HepG2 (cell line): ENCODE data around the gene COPZ2. TPM values are rescaled to one million over a fixed set of nuclear protein-coding genes. Genes with fewer than 3 reads are reported as not detected.

ENCODE experiments used
- GATAD2A ChIP-seq: IDR thresholded peaks from 2 replicates; pipeline ENCODE4 v1.6.1; 2016
- TFDP2 ChIP-seq: sonication (generic); formaldehyde crosslinking; IDR thresholded peaks from 2 replicates; pipeline ENCODE4 v1.4.0; 2020; ENCODE audit warnings: missing genetic modification reagents
- ZBTB7B ChIP-seq: sonication (generic); formaldehyde crosslinking; IDR thresholded peaks from 2 replicates; pipeline ENCODE4 v1.4.0; 2020; ENCODE audit warnings: missing genetic modification reagents
- ZNF160 ChIP-seq: sonication (generic); formaldehyde crosslinking; IDR thresholded peaks from 2 replicates; pipeline ENCODE4 v1.8.0; 2022; ENCODE audit warnings: mild to moderate bottlenecking, inconsistent platforms, missing genetic modification reagents
- ZNF264 ChIP-seq: sonication (generic); formaldehyde crosslinking; IDR thresholded peaks from 2 replicates; pipeline ENCODE4 v1.4.0; 2020; ENCODE audit warnings: missing genetic modification reagents
- ZNF552 ChIP-seq: sonication (generic); formaldehyde crosslinking; IDR thresholded peaks from 2 replicates; pipeline ENCODE4 v1.9.0; 2022; ENCODE audit warnings: missing genetic modification reagents, mild to moderate bottlenecking, borderline replicate concordance
- polyA plus RNA-seq, 8 experiments: library from polyadenylated mRNA; depleted of rRNA in 3 of 8; stranded (reverse) in 7 of 8; unstranded in 1 of 8; fragments of >200 nt; fragmentation: Illumina TruSeq in 4 of 8; extraction: Trizol in 4 of 8; gene quantifications; 2 replicates each; pipeline versions ENCODE4 v1.2.1 to v1.2.3, GENCODE V29; 2011 to 2016; ENCODE audit warnings: low read depth in 4 of 8, missing spikeins in 1 of 8, mixed read lengths in 1 of 8; ENCODE audit not compliant: insufficient read depth in 1 of 8
- total RNA-seq, 5 experiments: library from RNA; depleted of rRNA; stranded (reverse); fragments of >200 nt; fragmentation: Illumina TruSeq; extraction: Trizol; gene quantifications; 2 replicates each; pipeline ENCODE4 v1.2.3, GENCODE V29; 2016; ENCODE audit warnings: low read depth in 1 of 5
- TF ChIP-seq, protein P1 (sequence below): sonication (generic); formaldehyde crosslinking; IDR thresholded peaks from 2 replicates; pipeline ENCODE4 v1.5.0; 2020; ENCODE audit warnings: mild to moderate bottlenecking, missing genetic modification reagents, borderline replicate concordance
- TF ChIP-seq, protein P2 (sequence below): sonication (generic); formaldehyde crosslinking; IDR thresholded peaks from 2 replicates; pipeline ENCODE4 v1.4.0; 2020; ENCODE audit warnings: missing genetic modification reagents, borderline replicate concordance

COPZ2 gene
- total and polyA plus RNA-seq, 2 of the 13 experiments (the other 11 are each of a cell fraction or from before 2014, with no cell fraction given), result 0.61 to 1.5 TPM

DNA sequence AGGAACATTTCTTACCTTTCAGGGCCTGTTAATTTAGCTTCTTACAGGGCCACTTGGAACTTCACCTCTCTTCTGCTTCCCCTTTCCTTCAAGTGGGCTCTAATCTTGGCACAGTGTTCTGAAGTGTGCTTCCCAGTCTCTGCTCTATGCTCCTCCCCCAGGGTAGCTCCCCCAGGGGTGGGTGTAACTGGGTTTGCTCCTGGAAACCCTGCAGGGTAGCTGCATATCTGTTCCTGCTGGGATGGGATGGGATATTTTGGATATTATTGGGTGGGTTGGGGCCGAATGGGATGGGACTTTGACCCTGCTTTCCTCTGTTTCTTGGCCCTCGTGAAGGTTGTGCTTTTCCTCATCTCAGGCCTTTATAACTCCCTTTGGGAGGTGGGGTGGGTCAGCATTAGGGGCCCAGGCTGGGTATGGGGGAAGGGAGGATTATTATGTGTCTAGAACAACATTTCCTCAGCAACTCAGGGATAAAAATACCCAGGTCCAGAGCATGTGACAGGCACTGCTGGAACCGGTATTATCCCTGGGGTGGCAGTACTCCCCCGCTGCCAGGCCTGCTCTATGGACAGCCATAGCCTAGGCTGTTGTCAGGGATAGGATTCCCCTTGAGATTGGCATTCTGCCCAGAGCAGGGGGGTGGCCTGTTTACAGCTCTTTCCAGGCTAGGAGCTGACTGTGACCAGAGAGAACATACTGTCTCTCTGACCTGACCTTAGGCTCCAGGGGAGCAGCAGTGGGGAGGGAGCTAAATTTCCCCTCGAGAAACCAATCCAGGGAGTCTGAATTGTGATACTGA, 15.6 kb upstream of the COPZ2 start (continued):
- TF ChIP-seq ZNF552 (CRISPR knock-in tag) (no peak), GATAD2A (peak; percentile 63), ZNF264 (CRISPR knock-in tag) (no peak), TFDP2 (CRISPR knock-in tag) (no peak), ZNF160 (CRISPR knock-in tag) (no peak), ZBTB7B (no peak)
- TF ChIP-seq, protein P1, sequence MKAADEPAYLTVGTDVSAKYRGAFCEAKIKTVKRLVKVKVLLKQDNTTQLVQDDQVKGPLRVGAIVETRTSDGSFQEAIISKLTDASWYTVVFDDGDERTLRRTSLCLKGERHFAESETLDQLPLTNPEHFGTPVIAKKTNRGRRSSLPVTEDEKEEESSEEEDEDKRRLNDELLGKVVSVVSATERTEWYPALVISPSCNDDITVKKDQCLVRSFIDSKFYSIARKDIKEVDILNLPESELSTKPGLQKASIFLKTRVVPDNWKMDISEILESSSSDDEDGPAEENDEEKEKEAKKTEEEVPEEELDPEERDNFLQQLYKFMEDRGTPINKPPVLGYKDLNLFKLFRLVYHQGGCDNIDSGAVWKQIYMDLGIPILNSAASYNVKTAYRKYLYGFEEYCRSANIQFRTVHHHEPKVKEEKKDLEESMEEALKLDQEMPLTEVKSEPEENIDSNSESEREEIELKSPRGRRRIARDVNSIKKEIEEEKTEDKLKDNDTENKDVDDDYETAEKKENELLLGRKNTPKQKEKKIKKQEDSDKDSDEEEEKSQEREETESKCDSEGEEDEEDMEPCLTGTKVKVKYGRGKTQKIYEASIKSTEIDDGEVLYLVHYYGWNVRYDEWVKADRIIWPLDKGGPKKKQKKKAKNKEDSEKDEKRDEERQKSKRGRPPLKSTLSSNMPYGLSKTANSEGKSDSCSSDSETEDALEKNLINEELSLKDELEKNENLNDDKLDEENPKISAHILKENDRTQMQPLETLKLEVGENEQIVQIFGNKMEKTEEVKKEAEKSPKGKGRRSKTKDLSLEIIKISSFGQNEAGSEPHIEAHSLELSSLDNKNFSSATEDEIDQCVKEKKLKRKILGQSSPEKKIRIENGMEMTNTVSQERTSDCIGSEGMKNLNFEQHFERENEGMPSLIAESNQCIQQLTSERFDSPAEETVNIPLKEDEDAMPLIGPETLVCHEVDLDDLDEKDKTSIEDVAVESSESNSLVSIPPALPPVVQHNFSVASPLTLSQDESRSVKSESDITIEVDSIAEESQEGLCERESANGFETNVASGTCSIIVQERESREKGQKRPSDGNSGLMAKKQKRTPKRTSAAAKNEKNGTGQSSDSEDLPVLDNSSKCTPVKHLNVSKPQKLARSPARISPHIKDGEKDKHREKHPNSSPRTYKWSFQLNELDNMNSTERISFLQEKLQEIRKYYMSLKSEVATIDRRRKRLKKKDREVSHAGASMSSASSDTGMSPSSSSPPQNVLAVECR (CRISPR knock-in tag), result peak; percentile 34; the same call in 1 of the 2 replicates
- TF ChIP-seq, protein P2, sequence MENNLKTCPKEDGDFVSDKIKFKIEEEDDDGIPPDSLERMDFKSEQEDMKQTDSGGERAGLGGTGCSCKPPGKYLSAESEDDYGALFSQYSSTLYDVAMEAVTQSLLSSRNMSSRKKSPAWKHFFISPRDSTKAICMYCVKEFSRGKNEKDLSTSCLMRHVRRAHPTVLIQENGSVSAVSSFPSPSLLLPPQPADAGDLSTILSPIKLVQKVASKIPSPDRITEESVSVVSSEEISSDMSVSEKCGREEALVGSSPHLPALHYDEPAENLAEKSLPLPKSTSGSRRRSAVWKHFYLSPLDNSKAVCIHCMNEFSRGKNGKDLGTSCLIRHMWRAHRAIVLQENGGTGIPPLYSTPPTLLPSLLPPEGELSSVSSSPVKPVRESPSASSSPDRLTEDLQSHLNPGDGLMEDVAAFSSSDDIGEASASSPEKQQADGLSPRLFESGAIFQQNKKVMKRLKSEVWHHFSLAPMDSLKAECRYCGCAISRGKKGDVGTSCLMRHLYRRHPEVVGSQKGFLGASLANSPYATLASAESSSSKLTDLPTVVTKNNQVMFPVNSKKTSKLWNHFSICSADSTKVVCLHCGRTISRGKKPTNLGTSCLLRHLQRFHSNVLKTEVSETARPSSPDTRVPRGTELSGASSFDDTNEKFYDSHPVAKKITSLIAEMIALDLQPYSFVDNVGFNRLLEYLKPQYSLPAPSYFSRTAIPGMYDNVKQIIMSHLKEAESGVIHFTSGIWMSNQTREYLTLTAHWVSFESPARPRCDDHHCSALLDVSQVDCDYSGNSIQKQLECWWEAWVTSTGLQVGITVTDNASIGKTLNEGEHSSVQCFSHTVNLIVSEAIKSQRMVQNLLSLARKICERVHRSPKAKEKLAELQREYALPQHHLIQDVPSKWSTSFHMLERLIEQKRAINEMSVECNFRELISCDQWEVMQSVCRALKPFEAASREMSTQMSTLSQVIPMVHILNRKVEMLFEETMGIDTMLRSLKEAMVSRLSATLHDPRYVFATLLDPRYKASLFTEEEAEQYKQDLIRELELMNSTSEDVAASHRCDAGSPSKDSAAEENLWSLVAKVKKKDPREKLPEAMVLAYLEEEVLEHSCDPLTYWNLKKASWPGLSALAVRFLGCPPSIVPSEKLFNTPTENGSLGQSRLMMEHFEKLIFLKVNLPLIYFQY (CRISPR knock-in tag), result no peak
